Measurements from ENCODE around the gene CLEC18B. TPM values are rescaled to one million over a fixed set of nuclear protein-coding genes. Genes with fewer than 3 reads are reported as not detected.

The CLEC18B gene
- polyA plus RNA-seq, 2 donors: 5.4 to 11.8 TPM

- H3K36me3 ChIP-seq (ENCODE audit: control insufficient read depth in 2 of 2, insufficient read depth in 2 of 2, low read length in 1 of 2): peaks cover 5 to 17% of the 10 kb centered on the region in 2 donors
- 81 to 97% methylated on average over 7 of the region's 7 CpGs for WGBS, 2 donors
- H3K4me1 ChIP-seq (ENCODE audit: control insufficient read depth in 2 of 2, insufficient read depth in 2 of 2, low read length in 1 of 2): no peaks in the 10 kb centered on the region
- H3K27ac ChIP-seq (ENCODE audit: low read depth in 2 of 2, low read length in 1 of 2): no peak overlapping the region
- H3K4me3 ChIP-seq (ENCODE audit: low read depth in 1 of 2, low read length in 2 of 2): no peak overlapping the region
- H3K27me3 ChIP-seq (ENCODE audit: control insufficient read depth in 1 of 2, insufficient read depth in 2 of 2, low read length in 2 of 2): no peaks in the 10 kb centered on the region
- H3K9me3 ChIP-seq (ENCODE audit: control insufficient read depth in 2 of 2, insufficient read depth in 1 of 2, low read depth in 1 of 2, low read length in 1 of 2): no peaks in the 10 kb centered on the region
Observed at GRCh38 chr16:74460542-74460941, 39.3 kb upstream of the CLEC18B start.

DNA sequence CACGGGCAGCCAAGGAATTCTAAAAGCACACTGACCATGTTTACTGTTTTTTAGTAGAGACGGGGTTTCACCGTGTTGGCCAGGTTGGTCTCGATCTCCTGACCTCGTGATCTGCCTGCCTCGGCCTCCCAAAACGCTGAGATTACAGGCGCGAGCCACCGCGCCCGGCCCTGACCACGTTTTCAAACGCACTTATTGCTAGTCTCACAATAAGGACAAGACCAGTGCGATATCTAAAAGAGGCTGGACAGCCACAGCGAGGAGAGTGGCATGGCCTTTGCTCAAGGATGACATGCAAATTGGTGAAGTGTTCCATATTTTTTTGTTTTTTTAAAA lies 35.0 kb upstream of the CLEC18B start:
- Histone ChIP-seq H3K36me3 (ENCODE audit: control insufficient read depth in 2 of 2, insufficient read depth in 2 of 2, low read length in 1 of 2) (peaks cover 12 to 21% of the 10 kb centered on the region in 2 donors), H3K4me1 (ENCODE audit: control insufficient read depth in 2 of 2, insufficient read depth in 2 of 2, low read length in 1 of 2) (peaks cover 0 to 7% of the 10 kb centered on the region in 2 donors), H3K4me3 (ENCODE audit: low read depth in 1 of 2, low read length in 2 of 2) (no peak overlapping the region), H3K9me3 (ENCODE audit: control insufficient read depth in 2 of 2, insufficient read depth in 1 of 2, low read depth in 1 of 2, low read length in 1 of 2) (no peaks in the 10 kb centered on the region), H3K27me3 (ENCODE audit: control insufficient read depth in 1 of 2, insufficient read depth in 2 of 2, low read length in 2 of 2) (no peaks in the 10 kb centered on the region), H3K27ac (ENCODE audit: low read depth in 2 of 2, low read length in 1 of 2) (no peak overlapping the region)
- WGBS, 2 donors: 90 to 94% methylated on average over 16 of the region's 16 CpGs

GRCh38 chr16:74455619-74456289 lies 34.5 kb upstream of the CLEC18B start:
- WGBS, 2 donors: 67 to 76% methylated on average over 10 of the region's 10 CpGs
- H3K4me3 ChIP-seq (ENCODE audit: low read depth in 1 of 2, low read length in 2 of 2): no peak overlapping the region
- no peaks in the 10 kb centered on the region for H3K9me3 ChIP-seq (ENCODE audit: control insufficient read depth in 2 of 2, insufficient read depth in 1 of 2, low read depth in 1 of 2, low read length in 1 of 2)
- H3K4me1 ChIP-seq (ENCODE audit: control insufficient read depth in 2 of 2, insufficient read depth in 2 of 2, low read length in 1 of 2): peaks cover 0 to 10% of the 10 kb centered on the region in 2 donors
- H3K36me3 ChIP-seq (ENCODE audit: control insufficient read depth in 2 of 2, insufficient read depth in 2 of 2, low read length in 1 of 2): peaks cover 12 to 21% of the 10 kb centered on the region in 2 donors
- H3K27ac ChIP-seq (ENCODE audit: low read depth in 2 of 2, low read length in 1 of 2): peak overlapping the region; percentile 56 to 65
- no peaks in the 10 kb centered on the region for H3K27me3 ChIP-seq (ENCODE audit: control insufficient read depth in 1 of 2, insufficient read depth in 2 of 2, low read length in 2 of 2)

DNA sequence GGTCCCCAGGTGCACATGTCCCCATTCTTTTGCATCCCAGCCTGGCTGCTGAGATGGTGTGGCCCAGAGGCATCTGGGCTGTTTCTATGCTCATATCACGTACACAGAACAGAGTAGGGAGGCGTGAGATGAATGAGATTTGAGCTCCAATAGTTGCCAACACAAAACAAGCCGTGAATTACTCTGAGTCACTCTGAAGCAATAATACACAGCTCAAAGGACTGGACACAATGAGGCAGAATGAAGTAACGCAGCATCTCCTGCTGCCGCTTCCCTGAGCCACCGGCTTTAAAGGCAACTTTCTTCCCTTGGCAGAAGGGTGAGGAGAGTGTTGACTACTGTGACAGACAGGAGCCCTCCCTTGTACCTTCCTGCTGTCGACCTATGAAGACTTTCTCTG lies 33.9 kb upstream of the CLEC18B start:
- peaks cover 12 to 18% of the 10 kb centered on the region in 2 donors for H3K36me3 ChIP-seq (ENCODE audit: control insufficient read depth in 2 of 2, insufficient read depth in 2 of 2, low read length in 1 of 2)
- WGBS, 2 donors: 64 to 78% methylated on average over 7 of the region's 7 CpGs

GRCh38 chr16:74451951-74452758 lies 30.9 kb upstream of the CLEC18B start:
- H3K4me3 ChIP-seq (ENCODE audit: low read depth in 1 of 2, low read length in 2 of 2): no peak overlapping the region
- peaks cover 7 to 18% of the 10 kb centered on the region in 2 donors for H3K36me3 ChIP-seq (ENCODE audit: control insufficient read depth in 2 of 2, insufficient read depth in 2 of 2, low read length in 1 of 2)
- 86 to 88% methylated on average over 14 of the region's 14 CpGs for WGBS, 2 donors
- H3K9me3 ChIP-seq (ENCODE audit: control insufficient read depth in 2 of 2, insufficient read depth in 1 of 2, low read depth in 1 of 2, low read length in 1 of 2): no peaks in the 10 kb centered on the region
- H3K4me1 ChIP-seq (ENCODE audit: control insufficient read depth in 2 of 2, insufficient read depth in 2 of 2, low read length in 1 of 2): peaks cover 3 to 24% of the 10 kb centered on the region in 2 donors
- H3K27ac ChIP-seq (ENCODE audit: low read depth in 2 of 2, low read length in 1 of 2): peak overlapping the region; percentile 40 to 59
- no peaks in the 10 kb centered on the region for H3K27me3 ChIP-seq (ENCODE audit: control insufficient read depth in 1 of 2, insufficient read depth in 2 of 2, low read length in 2 of 2)

More for the DNA sequence above, 33.9 kb upstream of the CLEC18B start:
- Histone ChIP-seq H3K27ac (ENCODE audit: low read depth in 2 of 2, low read length in 1 of 2) (peak overlapping the region; percentile 65 to 80), H3K9me3 (ENCODE audit: control insufficient read depth in 2 of 2, insufficient read depth in 1 of 2, low read depth in 1 of 2, low read length in 1 of 2) (no peaks in the 10 kb centered on the region), H3K27me3 (ENCODE audit: control insufficient read depth in 1 of 2, insufficient read depth in 2 of 2, low read length in 2 of 2) (no peaks in the 10 kb centered on the region), H3K4me1 (ENCODE audit: control insufficient read depth in 2 of 2, insufficient read depth in 2 of 2, low read length in 1 of 2) (peaks cover 0 to 10% of the 10 kb centered on the region in 2 donors), H3K4me3 (ENCODE audit: low read depth in 1 of 2, low read length in 2 of 2) (no peak overlapping the region)

GRCh38 chr16:74450967-74451760 lies 29.9 kb upstream of the CLEC18B start:
- peaks cover 3 to 28% of the 10 kb centered on the region in 2 donors for H3K4me1 ChIP-seq (ENCODE audit: control insufficient read depth in 2 of 2, insufficient read depth in 2 of 2, low read length in 1 of 2)
- H3K4me3 ChIP-seq (ENCODE audit: low read depth in 1 of 2, low read length in 2 of 2): peak overlapping the region; percentile 7 to 31
- peak overlapping the region; percentile 66 to 87 for H3K27ac ChIP-seq (ENCODE audit: low read depth in 2 of 2, low read length in 1 of 2)
- H3K36me3 ChIP-seq (ENCODE audit: control insufficient read depth in 2 of 2, insufficient read depth in 2 of 2, low read length in 1 of 2): peaks cover 7 to 15% of the 10 kb centered on the region in 2 donors
- no peaks in the 10 kb centered on the region for H3K27me3 ChIP-seq (ENCODE audit: control insufficient read depth in 1 of 2, insufficient read depth in 2 of 2, low read length in 2 of 2)
- H3K9me3 ChIP-seq (ENCODE audit: control insufficient read depth in 2 of 2, insufficient read depth in 1 of 2, low read depth in 1 of 2, low read length in 1 of 2): no peaks in the 10 kb centered on the region
- WGBS, 2 donors: 85 to 90% methylated on average over 20 of the region's 20 CpGs

DNA sequence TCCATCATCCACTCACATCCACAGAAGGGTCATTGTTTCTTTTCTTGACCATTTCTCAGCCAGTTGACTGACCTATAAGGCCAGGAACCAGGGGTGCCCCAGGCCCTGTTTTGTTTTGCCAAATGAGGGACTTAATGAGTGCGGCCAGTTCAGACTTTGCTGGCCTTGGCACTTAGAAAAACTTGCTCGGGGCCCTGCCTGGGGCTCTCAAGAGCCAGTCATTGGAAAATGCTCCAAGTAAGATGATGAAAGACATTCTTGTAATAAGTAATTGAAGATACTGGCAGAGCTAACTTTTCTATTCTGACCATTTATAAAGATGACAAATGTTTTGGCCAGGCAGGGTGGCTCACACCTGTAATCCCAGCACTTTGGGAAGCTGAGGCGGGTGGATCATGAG lies 29.0 kb upstream of the CLEC18B start:
- H3K27ac ChIP-seq (ENCODE audit: low read depth in 2 of 2, low read length in 1 of 2): peak overlapping the region; percentile 79 to 94
- H3K27me3 ChIP-seq (ENCODE audit: control insufficient read depth in 1 of 2, insufficient read depth in 2 of 2, low read length in 2 of 2): no peaks in the 10 kb centered on the region
- peaks cover 7 to 10% of the 10 kb centered on the region in 2 donors for H3K36me3 ChIP-seq (ENCODE audit: control insufficient read depth in 2 of 2, insufficient read depth in 2 of 2, low read length in 1 of 2)
- 83 to 90% methylated on average over 3 of the region's 3 CpGs for WGBS, 2 donors
- no peak overlapping the region for H3K4me3 ChIP-seq (ENCODE audit: low read depth in 1 of 2, low read length in 2 of 2)
- peaks cover 3 to 28% of the 10 kb centered on the region in 2 donors for H3K4me1 ChIP-seq (ENCODE audit: control insufficient read depth in 2 of 2, insufficient read depth in 2 of 2, low read length in 1 of 2)
- H3K9me3 ChIP-seq (ENCODE audit: control insufficient read depth in 2 of 2, insufficient read depth in 1 of 2, low read depth in 1 of 2, low read length in 1 of 2): no peaks in the 10 kb centered on the region

DNA sequence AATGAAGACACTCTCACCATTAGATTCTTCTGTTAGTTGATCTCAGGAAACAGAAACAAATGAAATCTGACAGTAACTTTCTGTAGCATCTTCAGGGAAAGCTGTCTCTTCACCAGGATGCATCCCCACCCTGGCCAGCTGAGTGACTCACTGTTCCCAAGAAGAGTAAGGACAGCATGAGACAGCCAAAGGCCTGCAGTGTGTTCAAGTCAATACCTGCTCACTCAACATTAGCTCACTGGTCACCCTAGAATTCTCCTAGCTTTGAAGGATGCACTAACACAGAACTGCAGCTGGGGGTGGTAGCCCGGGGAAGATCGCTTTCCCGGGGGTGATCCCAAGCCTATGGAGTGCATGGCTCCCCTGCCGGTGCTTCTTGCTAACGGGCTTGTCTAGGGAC lies 28.2 kb upstream of the CLEC18B start:
- Histone ChIP-seq H3K4me1 (ENCODE audit: control insufficient read depth in 2 of 2, insufficient read depth in 2 of 2, low read length in 1 of 2) (peaks cover 3 to 28% of the 10 kb centered on the region in 2 donors), H3K27ac (ENCODE audit: low read depth in 2 of 2, low read length in 1 of 2) (peak overlapping the region; percentile 79 to 94), H3K36me3 (ENCODE audit: control insufficient read depth in 2 of 2, insufficient read depth in 2 of 2, low read length in 1 of 2) (peaks cover 7% of the 10 kb centered on the region in 2 donors), H3K27me3 (ENCODE audit: control insufficient read depth in 1 of 2, insufficient read depth in 2 of 2, low read length in 2 of 2) (no peaks in the 10 kb centered on the region), H3K4me3 (ENCODE audit: low read depth in 1 of 2, low read length in 2 of 2) (no peak overlapping the region), H3K9me3 (ENCODE audit: control insufficient read depth in 2 of 2, insufficient read depth in 1 of 2, low read depth in 1 of 2, low read length in 1 of 2) (no peaks in the 10 kb centered on the region)
- 94 to 95% methylated on average over 5 of the region's 5 CpGs for WGBS, 2 donors

DNA sequence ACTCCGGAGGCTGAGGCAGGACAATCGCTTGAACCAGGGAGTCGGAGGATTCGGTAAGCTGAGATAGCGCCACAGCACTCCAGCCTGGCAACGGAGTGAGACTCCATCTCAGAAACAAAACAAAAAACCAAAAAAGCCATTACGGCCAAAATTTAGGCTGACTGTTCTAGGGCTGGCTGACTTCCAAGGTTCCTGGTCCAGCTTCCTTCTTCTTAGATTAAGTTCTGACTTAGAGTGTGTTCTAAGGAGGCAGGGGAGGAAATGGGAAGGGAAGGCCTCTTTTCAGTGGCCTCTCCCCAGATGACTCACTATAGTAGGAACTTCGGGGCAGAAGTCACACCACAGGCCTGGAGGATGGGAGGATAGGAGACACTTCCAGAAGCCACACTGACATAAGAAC lies 27.7 kb upstream of the CLEC18B start:
- 57 to 65% methylated on average over 8 of the region's 8 CpGs for WGBS, 2 donors
- no peak overlapping the region for H3K4me3 ChIP-seq (ENCODE audit: low read depth in 1 of 2, low read length in 2 of 2)
- H3K4me1 ChIP-seq (ENCODE audit: control insufficient read depth in 2 of 2, insufficient read depth in 2 of 2, low read length in 1 of 2): peaks cover 3 to 28% of the 10 kb centered on the region in 2 donors
- peak overlapping the region; percentile 79 to 94 for H3K27ac ChIP-seq (ENCODE audit: low read depth in 2 of 2, low read length in 1 of 2)
- no peaks in the 10 kb centered on the region for H3K9me3 ChIP-seq (ENCODE audit: control insufficient read depth in 2 of 2, insufficient read depth in 1 of 2, low read depth in 1 of 2, low read length in 1 of 2)
- H3K27me3 ChIP-seq (ENCODE audit: control insufficient read depth in 1 of 2, insufficient read depth in 2 of 2, low read length in 2 of 2): no peaks in the 10 kb centered on the region
- peaks cover 7% of the 10 kb centered on the region in 2 donors for H3K36me3 ChIP-seq (ENCODE audit: control insufficient read depth in 2 of 2, insufficient read depth in 2 of 2, low read length in 1 of 2)

All from esophagus (tissue), 2 donors.